Tibial artery (tissue), 4 donors: ENCODE measurements around the gene DCLRE1B.

Experiments
- DNase-seq, 2 donors: peaks; one replicate each; pipeline ENCODE4 v3.0.0-alpha.2; 2019
- H3K27ac ChIP-seq, 2 donors: fragments of 200-600 bp; sonication (generic) in 1 of 2; 1 replicate in 1 of 2; 2 replicates in 1 of 2; pipeline ENCODE4 v1.5.1; 2018 to 2019; ENCODE audit warnings: mild to moderate bottlenecking in 1 of 2
- H3K27me3 ChIP-seq, 2 donors: fragments of 200-600 bp; sonication (generic) in 1 of 2; one replicate each; pipeline versions ENCODE4 v1.5.1 to v1.6.0; 2016 to 2019
- H3K36me3 ChIP-seq, 3 donors: fragments of 200-600 bp; sonication (generic) in 2 of 3; one replicate each; pipeline ENCODE4 v1.5.1; 2016 to 2019; ENCODE audit warnings: mild to moderate bottlenecking in 2 of 3
- H3K4me1 ChIP-seq, 4 donors: fragments of 200-600 bp; sonication (generic) in 2 of 4; 1 replicate in 3 of 4; 2 replicates in 1 of 4; pipeline ENCODE4 v1.5.1; 2016 to 2019
- H3K4me3 ChIP-seq, 2 donors: fragments of 200-600 bp; sonication (generic) in 1 of 2; 1 replicate in 1 of 2; 2 replicates in 1 of 2; pipeline ENCODE4 v1.5.1; 2018 to 2019; ENCODE audit warnings: mild to moderate bottlenecking in 2 of 2
- H3K9me3 ChIP-seq, 3 donors: fragments of 200-600 bp; sonication (generic) in 1 of 3; one replicate each; pipeline ENCODE4 v1.5.1; 2016 to 2019
- intact Hi-C: fragments of 100-400 bp; cut with DNase I; formaldehyde crosslinking; loops from one replicate; pipeline ENCODE4 v1.15.0; 2023; ENCODE audit warnings: low total_unique reads
- TF ChIP-seq, protein P1 (sequence below), 2 experiments: fragments of 200-600 bp in 1 of 2; fragments of 450-650 bp in 1 of 2; IDR thresholded peaks; one replicate each; pipeline ENCODE4 v1.5.1; 2017 to 2019; ENCODE audit warnings: antibody characterized with exemption in 2 of 2, mild to moderate bottlenecking in 1 of 2, moderate library complexity in 1 of 2

The DCLRE1B gene

GRCh38 chr1:113917400-113918082, 12.4 kb downstream of the DCLRE1B start:
- H3K9me3 ChIP-seq, result no peaks in the 10 kb centered on the region
- TF ChIP-seq, protein P1, sequence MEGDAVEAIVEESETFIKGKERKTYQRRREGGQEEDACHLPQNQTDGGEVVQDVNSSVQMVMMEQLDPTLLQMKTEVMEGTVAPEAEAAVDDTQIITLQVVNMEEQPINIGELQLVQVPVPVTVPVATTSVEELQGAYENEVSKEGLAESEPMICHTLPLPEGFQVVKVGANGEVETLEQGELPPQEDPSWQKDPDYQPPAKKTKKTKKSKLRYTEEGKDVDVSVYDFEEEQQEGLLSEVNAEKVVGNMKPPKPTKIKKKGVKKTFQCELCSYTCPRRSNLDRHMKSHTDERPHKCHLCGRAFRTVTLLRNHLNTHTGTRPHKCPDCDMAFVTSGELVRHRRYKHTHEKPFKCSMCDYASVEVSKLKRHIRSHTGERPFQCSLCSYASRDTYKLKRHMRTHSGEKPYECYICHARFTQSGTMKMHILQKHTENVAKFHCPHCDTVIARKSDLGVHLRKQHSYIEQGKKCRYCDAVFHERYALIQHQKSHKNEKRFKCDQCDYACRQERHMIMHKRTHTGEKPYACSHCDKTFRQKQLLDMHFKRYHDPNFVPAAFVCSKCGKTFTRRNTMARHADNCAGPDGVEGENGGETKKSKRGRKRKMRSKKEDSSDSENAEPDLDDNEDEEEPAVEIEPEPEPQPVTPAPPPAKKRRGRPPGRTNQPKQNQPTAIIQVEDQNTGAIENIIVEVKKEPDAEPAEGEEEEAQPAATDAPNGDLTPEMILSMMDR (IDR thresholded peaks at IDR 0.05), result no peak
- H3K4me3 ChIP-seq, result no peak overlapping the region
- peaks cover 0 to 10% (median 9%) of the 10 kb centered on the region in 4 donors for H3K4me1 ChIP-seq
- no peaks in the 10 kb centered on the region for H3K27me3 ChIP-seq
- intact Hi-C loops, result no loop called here
- no peak for DNase-seq
- H3K36me3 ChIP-seq, result no peaks in the 10 kb centered on the region
- H3K27ac ChIP-seq, result no peak overlapping the region

DNA sequence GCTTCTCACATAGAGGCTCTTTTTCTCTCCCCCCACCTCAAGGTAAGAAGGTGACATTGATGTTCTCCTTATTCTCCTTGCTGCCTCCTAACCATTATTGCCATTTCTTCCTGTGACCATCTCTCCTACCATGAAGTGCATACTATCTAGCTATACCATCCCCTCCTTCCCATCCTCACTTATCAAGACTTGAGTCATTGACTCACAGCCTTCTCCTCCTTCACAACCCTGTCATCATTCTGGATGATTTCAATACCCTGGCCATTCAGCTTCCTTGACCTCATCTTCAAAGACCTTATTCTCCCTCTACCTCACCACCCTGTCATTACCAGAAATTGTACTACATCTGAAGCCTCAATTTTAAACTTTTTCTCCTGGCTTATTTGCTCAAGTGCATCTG, 13.1 kb downstream of the DCLRE1B start:
- no peaks in the 10 kb centered on the region for H3K9me3 ChIP-seq
- H3K4me1 ChIP-seq, result peaks cover 0 to 3% (median 2%) of the 10 kb centered on the region in 4 donors
- no peak for DNase-seq
- no peak overlapping the region for H3K4me3 ChIP-seq
- TF ChIP-seq, protein P1 (IDR thresholded peaks at IDR 0.05), result no peak
- H3K27ac ChIP-seq, result no peak overlapping the region
- H3K27me3 ChIP-seq, result no peaks in the 10 kb centered on the region
- intact Hi-C loops, result no loop called here
- no peaks in the 10 kb centered on the region for H3K36me3 ChIP-seq

DNA sequence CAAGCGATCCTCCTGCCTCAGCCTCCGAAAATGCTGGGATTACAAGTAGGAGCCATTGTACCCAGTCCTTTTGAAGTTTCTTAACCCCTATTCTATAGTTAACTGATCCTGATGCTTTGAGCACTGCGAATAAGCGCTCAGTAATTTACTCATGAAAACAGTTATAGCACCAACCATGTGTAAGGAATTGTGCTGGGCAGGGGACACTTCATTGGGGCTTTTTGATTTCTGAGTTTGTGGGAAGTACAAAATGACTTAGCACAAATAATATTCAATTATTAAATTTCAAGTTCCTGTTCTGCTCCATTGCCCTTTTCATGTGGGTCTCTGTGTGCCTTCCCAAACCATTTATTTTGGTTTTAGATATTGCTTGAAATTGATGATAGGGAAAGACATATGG, 17.8 kb downstream of the DCLRE1B start:
- TF ChIP-seq, protein P1 (IDR thresholded peaks at IDR 0.05), result no peak
- Histone ChIP-seq H3K4me3 (no peak overlapping the region), H3K36me3 (no peaks in the 10 kb centered on the region), H3K27ac (no peak overlapping the region), H3K27me3 (no peaks in the 10 kb centered on the region), H3K4me1 (peaks cover 0 to 8% (median 2%) of the 10 kb centered on the region in 4 donors), H3K9me3 (no peaks in the 10 kb centered on the region)
- DNase-seq, result no peak
- intact Hi-C loops, result no loop called here

GRCh38 chr1:113924473-113924872, 19.3 kb downstream of the DCLRE1B start:
- intact Hi-C loops, result no loop called here
- no peak for DNase-seq
- Histone ChIP-seq H3K9me3 (no peaks in the 10 kb centered on the region), H3K4me3 (no peak overlapping the region), H3K27me3 (no peaks in the 10 kb centered on the region), H3K27ac (no peak overlapping the region), H3K36me3 (no peaks in the 10 kb centered on the region), H3K4me1 (peaks cover 0 to 13% (median 4%) of the 10 kb centered on the region in 4 donors)
- TF ChIP-seq, protein P1 (IDR thresholded peaks at IDR 0.05), result no peak

DNA sequence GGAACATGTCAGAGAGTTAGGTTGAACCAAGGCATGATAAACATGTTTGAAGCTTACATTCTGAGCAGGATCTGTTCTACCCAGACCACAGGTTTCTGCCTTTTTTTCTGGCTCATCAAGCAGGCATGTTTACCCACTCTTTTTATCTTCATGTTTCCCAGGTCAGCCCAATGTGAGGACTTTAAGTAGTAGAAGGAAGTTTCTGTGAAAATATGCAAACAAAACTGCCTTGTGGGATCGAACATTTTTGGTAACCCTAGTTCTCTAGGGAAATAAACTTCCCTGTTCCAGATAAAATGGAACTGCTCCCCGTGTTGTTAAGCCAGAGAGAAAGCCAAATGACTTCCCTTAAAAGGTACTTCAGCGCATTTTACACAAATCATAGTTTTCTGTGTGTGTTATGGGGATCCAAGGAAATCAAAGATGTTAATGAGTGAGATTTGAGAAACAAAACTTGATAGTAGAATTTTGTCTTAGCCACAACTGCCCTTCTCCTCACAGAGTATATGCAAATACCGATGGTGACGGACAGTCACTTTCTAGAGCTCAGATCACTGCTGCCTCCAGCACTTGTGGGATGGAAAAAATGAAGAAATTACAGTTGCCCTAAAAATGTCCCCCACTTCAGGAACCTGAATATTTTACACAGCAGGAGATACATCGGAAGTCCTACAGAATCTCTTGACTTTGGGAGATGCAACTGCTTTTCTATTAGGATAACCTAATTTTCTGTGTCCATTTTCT, 23.2 kb downstream of the DCLRE1B start:
- Histone ChIP-seq H3K27ac (peak overlapping the region; percentile 98), H3K27me3 (no peaks in the 10 kb centered on the region), H3K4me1 (peaks cover 0 to 42% (median 27%) of the 10 kb centered on the region in 4 donors), H3K4me3 (peak overlapping the region; percentile 79 to 97), H3K36me3 (no peaks in the 10 kb centered on the region), H3K9me3 (no peaks in the 10 kb centered on the region)
- intact Hi-C loops, result no loop called here
- no peak for DNase-seq
- TF ChIP-seq, protein P1 (IDR thresholded peaks at IDR 0.05), result no peak
